ENCODE results near the gene ZBTB33. TPM values are rescaled to one million over a fixed set of nuclear protein-coding genes. Genes with fewer than 3 reads are reported as not detected.

Gene ZBTB33
- total and polyA plus RNA-seq, 2 of the 13 experiments (the other 11 are each of a cell fraction or from before 2014, with no cell fraction given), result 6.5 to 20.2 TPM

DNA sequence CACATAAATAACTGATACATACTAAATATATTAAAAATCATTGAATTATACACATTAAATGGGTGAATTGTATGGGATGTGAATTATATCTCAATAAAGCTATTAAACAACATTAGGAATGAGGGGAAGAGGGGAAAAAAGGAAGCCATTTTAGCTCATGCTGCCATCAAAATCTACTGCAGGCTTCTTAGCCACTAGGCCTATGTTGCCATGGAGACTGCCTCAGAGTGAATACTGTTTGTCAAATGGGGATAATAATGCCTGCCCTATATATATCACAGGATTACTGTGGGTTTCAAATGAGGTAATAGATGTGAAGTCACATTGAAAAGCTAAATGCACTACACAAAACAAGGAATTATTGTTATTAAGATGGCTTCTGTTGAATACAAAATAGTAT, 39.5 kb downstream of the ZBTB33 start:
- Histone ChIP-seq H3K27me3 (ENCODE audit: control insufficient read depth in 1 of 2, insufficient read depth in 2 of 2, low read length in 2 of 2) (no peaks in the 10 kb centered on the region), H3K27ac (ENCODE audit: extremely low read length, insufficient read depth, low read length) (no peak overlapping the region), H4K20me1 (ENCODE audit: insufficient read depth, low read length) (no peaks in the 10 kb centered on the region), H2AFZ (ENCODE audit: low read length) (no peak overlapping the region), H3K9me3 (ENCODE audit: low read length) (no peaks in the 10 kb centered on the region), H3K4me1 (ENCODE audit: insufficient read depth, low read length) (peaks cover 34% of the 10 kb centered on the region), H3K9ac (ENCODE audit: insufficient read depth, low read depth, low read length) (no peak overlapping the region), H3K36me3 (replicated peaks in 1 of 2; ENCODE audit: control insufficient read depth in 1 of 2, insufficient read depth in 2 of 2, low read length in 2 of 2) (no peaks in the 10 kb centered on the region), H3K4me2 (ENCODE audit: low read depth, low read length) (no peak overlapping the region), H3K79me2 (ENCODE audit: insufficient read depth, low read length) (no peaks in the 10 kb centered on the region), H3K4me3 (replicated peaks in 1 of 3; ENCODE audit: insufficient read depth in 1 of 3, low read depth in 2 of 3, low read length in 3 of 3) (no peak overlapping the region)
- no peak for ATAC-seq
- no peak for FAIRE-seq
- POLR2A ChIA-PET, result no interaction called here
- no TSS peak for BruUV-seq (replicated peaks)
- TF ChIP-seq ZNF33B (CRISPR knock-in tag; IDR thresholded peaks at IDR 0.05), result no peak
- TF ChIP-seq KLF11 (CRISPR knock-in tag; IDR thresholded peaks at IDR 0.05), result no peak
- TF ChIP-seq ZNF30 (CRISPR knock-in tag; IDR thresholded peaks at IDR 0.05), result no peak
- TF ChIP-seq WIZ (CRISPR knock-in tag; IDR thresholded peaks at IDR 0.05), result no peak
- no peak for TF ChIP-seq DMAP1 (CRISPR knock-in tag; IDR thresholded peaks at IDR 0.05)
- TF ChIP-seq, protein P1, sequence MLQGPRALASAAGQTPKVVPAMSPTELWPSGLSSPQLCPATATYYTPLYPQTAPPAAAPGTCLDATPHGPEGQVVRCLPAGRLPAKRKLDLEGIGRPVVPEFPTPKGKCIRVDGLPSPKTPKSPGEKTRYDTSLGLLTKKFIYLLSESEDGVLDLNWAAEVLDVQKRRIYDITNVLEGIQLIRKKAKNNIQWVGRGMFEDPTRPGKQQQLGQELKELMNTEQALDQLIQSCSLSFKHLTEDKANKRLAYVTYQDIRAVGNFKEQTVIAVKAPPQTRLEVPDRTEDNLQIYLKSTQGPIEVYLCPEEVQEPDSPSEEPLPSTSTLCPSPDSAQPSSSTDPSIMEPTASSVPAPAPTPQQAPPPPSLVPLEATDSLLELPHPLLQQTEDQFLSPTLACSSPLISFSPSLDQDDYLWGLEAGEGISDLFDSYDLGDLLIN (CRISPR knock-in tag; IDR thresholded peaks at IDR 0.05; ENCODE audit: borderline replicate concordance), result no peak
- TF ChIP-seq ZNF329 (CRISPR knock-in tag; IDR thresholded peaks at IDR 0.05; ENCODE audit: low read depth), result no peak
- TF ChIP-seq, protein P2, sequence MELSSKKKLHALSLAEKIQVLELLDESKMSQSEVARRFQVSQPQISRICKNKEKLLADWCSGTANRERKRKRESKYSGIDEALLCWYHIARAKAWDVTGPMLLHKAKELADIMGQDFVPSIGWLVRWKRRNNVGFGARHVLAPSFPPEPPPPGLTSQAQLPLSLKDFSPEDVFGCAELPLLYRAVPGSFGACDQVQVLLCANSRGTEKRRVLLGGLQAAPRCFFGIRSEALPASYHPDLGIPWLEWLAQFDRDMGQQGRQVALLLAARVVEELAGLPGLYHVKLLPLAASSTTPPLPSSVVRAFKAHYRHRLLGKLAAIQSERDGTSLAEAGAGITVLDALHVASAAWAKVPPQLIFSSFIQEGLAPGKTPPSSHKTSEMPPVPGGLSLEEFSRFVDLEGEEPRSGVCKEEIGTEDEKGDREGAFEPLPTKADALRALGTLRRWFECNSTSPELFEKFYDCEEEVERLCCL (CRISPR knock-in tag; IDR thresholded peaks at IDR 0.05; ENCODE audit: borderline replicate concordance), result no peak
- TF ChIP-seq, protein P3, sequence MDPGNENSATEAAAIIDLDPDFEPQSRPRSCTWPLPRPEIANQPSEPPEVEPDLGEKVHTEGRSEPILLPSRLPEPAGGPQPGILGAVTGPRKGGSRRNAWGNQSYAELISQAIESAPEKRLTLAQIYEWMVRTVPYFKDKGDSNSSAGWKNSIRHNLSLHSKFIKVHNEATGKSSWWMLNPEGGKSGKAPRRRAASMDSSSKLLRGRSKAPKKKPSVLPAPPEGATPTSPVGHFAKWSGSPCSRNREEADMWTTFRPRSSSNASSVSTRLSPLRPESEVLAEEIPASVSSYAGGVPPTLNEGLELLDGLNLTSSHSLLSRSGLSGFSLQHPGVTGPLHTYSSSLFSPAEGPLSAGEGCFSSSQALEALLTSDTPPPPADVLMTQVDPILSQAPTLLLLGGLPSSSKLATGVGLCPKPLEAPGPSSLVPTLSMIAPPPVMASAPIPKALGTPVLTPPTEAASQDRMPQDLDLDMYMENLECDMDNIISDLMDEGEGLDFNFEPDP (CRISPR knock-in tag; conservative IDR thresholded peaks at IDR 0.05), result no peak
- TF ChIP-seq SALL2 (CRISPR knock-in tag; IDR thresholded peaks at IDR 0.05), result no peak
- no peak for TF ChIP-seq ZNF678 (CRISPR knock-in tag; IDR thresholded peaks at IDR 0.05)
- no peak for TF ChIP-seq ATF7-NPFF (CRISPR knock-in tag; IDR thresholded peaks at IDR 0.05; ENCODE audit: low read depth)
- in situ Hi-C loops (cut with HindIII; ENCODE audit: extremely low pct_ligation_motif_present, low pct_unique_long_range_greater_than_20kb), result no loop called here
- no peak for DNase-seq (ENCODE audit: low spot score)
- CTCF ChIA-PET (ENCODE audit: low intra/inter-chr PET ratio, low total read pairs), result no interaction called here
- intact Hi-C loops (cut with micrococcal nuclease; ENCODE audit: unreplicated experiment), result no loop called here

Measured in HepG2 (cell line).